CD4-positive, alpha-beta T cell treated with Interferon alpha-2 for 1 hour (primary cell): ENCODE data around the gene KIF25.
"Not testable (repeated sequence)": the region's sequence is repeated elsewhere in the genome, so short reads cannot be mapped to it uniquely, and the experiment has no call there.

ENCODE experiments used
- DNase-seq, 2 donors: peaks; one replicate each; pipeline ENCODE4 v3.0.0-alpha.2; 2020 to 2022

Gene KIF25

DNA sequence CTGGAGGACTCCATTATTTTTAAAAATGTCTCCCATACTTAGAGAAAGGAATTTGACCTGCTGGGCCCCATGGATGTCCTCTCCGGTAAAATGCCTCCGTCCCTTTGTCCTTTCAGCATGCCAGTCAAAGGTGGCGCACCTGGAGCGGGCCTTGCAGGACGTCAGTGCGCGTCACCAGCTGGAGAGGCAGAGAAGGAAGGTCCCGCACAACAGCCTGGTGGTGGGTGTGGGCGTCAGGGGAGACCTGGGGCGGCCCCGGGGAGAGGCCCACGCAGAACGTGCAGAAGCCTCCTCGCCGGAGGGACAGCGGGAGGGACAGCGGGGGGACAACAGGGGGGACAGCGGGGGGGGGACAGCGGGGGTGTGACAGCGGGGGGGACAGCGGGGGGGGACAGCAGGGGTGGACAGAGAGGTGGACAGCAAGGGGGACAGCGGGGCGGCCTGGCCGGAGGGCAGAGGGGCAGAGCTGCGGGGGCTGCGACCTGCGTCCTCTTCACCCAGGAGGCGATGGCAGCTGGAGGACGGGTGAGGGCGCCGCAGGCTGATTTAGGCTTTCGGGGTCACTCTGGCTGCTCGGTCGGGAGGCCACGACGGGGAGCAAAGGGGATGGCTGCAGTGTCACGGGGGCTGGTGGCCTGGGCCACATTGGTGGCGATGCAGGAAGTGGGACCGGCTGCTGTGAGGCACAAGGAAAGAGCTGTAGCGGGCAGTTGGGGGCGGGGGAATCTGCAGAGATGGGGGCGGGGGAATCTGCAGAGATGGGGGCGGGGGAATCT lies 859 bp upstream of the KIF25 start:
- no peak for DNase-seq

DNA sequence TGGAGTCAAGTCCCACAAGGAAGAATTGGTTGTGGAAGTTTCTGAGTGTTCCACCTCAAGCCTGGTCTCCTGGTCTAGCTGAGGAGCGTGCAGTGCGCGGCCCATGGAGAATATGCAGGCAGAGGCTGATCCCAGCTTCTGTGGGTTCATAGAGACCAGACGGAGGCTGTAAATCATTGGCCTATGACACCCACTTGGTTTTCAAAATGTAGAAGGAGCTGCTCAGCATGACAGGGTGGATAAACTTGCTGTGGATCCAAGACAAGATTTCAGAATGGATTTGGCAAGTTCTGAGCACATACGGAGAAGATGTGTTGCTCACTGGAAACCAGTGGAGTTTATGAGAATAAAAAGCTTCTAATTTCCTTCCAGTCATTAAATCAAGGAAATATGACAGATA lies 744 bp downstream of the KIF25 start:
- DNase-seq: no peak

DNA sequence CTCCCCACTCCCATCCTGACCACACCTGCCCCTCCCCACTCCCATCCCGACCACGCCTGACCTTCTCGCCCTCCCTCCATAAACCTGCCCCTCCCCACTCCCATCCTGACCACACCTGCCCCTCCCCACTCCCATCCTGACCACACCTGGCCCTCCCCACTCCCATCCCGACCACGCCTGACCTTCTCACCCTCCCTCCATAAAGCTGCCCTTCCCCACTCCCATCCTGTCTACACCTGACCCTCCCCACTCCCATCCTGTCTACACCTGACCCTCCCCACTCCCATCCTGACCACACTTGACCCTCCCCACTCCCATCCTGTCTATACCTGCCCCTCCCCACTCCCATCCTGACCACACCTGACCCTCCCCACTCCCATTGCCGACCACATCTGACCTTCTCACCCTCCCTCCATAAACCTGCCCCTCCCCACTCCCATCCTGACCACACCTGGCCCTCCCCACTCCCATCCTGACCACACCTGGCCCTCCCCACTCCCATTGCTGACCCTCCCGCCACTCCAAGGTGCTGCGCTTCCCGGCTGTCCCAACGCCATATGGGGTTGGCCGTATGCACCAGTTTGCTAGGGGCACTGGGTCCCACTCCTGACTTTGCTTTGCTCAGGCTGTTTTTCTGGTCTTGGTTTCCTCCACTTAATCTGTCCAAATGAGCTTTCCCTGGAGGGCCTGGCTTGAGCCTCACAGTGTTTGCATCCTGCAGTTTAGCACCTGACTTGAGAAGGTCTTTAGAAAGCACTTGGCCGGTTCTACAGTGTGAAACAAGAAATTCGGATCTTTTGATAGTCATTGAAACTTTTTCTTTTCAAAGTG lies 2.9 kb downstream of the KIF25 start:
- no peak for DNase-seq

DNA sequence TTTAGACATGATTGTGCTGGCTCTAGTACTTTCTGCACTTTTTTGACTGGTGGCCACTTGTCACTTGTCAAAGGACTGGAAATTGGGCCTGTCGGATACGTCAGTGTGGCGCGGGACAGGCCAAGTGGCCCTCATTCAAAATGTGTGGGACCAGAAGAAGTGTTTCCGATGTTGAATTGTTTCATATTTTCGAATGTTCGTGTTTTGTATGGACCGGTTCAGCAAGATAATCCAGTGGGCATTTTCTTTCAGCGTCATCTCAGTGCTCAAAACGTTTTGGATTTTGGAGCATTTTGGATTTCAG lies 3.5 kb downstream of the KIF25 start:
- DNase-seq: no peak

DNA sequence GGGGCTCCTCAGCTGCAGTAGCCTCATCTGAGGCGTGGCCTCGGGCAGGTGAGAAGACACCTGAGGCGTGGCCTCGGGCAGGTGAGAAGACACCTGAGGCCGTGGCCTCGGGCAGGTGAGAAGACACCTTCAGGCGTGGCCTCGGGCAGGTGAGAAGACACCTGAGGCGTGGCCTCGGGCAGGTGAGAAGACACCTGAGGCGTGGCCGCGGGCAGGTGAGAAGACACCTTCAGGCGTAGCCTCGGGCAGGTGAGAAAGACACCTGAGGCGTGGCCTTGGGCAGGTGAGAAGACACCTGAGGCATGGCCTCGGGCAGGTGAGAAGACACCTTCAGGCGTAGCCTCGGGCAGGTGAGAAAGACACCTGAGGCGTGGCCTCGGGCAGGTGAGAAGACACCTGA lies 4.0 kb downstream of the KIF25 start:
- not testable (repeated sequence) for DNase-seq

DNA sequence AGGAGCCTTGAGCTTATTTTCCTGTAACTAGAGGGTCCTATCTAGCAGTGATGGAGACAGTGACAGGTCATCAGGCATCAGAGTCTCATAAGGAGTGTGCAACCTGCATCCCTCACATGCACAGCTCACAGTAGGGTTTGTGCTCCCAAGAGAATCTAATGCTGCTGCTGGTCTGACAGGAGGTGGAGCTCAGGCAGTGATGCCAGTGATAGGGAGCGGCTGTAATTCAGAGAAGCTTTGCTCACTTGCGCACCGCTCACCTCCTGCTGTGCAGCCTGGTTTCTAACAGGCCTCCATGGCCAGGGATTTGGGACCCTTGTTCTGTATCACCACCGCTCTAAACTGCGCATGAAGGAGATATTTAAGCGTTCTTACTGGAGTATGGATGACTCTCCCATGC lies 5.3 kb downstream of the KIF25 start:
- DNase-seq: no peak

DNA sequence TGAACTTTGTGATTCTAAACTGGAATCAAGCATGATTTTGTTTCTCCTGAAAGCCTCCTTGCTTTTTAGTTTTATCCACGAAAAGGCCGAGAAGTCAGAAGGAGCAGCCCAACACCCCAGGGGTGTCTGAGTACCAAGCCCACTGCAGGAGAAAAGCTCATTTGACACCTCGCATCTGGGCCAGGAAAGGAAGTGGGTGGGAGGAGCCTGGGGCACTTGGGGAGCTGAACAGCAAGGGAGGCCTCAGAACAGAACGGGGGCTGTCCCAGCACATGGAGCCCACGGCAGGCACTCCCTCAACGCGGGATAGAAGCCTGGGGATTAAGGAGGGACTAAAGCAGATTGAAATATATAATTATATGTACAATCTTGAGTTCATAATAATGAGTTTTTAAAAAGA lies 6.6 kb downstream of the KIF25 start:
- DNase-seq: no peak

DNA sequence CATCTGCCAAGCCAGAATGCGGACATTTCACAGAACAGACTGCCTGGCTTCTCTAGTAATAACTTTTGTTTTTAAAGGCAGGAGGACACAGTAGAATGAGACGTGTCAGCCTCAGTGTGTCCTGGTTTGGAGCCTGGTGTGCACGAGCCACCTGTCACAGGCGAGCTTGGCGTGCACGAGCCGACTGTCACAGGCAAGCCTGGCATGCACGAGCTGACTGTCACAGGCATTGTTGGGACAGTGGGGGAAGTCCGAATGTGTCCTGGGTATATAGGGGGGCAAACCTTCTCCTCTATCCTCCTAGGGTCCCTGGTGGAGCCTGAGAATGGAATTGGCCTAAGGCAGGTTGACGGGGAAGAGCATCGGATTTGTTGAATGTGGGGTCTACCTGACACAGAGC lies 7.5 kb downstream of the KIF25 start:
- DNase-seq: no peak

DNA sequence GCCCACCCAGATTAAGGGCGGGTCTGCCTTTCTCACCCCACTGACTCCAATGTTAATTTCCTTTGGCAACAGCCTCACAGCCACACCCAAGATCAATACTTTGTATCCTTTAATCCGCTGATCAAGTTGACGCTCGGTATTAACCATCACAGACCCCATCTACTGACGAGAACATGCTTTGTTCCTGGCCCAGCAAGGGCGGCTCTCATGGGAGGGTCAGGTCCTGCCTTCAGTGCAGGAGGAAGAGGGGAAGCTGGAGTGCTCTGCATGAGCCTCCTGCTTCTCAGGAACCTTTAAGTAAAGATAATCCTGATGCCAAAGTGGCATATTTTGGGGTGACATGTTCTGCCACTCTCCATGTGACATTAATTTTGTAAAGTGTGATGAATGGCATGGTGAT lies 8.3 kb downstream of the KIF25 start:
- DNase-seq: no peak

DNA sequence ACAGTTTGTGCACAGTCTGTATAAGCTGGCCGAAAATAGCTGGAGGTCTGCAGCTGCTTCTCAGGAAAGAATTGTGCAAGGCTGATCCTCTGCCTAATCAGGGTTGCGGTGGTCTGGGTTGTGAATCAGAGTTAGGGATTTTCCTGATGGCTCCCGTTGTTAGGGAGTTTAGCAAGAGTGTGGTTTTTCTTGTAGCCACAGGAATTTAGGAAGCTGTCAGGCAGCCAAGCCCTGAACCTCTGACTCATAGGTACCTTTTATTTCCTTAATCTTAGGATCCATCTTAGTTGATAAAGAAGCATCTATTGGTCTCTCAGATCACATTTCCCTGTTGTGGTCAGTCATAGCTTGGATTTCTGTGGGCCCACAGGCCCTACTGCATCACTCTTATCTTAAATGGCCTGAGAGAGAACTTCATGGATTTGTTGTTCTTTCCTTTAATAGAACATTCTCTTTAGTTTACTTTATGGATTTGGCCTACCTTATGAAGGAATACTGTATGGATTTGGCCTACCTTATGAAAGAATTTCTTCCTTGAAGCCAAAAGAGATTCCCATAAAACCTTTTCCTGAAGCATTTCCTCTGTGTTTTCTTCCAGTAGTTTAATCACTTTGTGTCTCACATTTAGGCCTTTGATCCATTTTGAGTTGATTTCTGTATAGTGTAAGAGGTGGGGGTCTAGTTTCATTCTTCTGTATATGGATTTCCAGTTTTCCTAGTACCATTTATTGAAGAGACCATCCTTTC lies 10.3 kb downstream of the KIF25 start:
- DNase-seq: no peak

DNA sequence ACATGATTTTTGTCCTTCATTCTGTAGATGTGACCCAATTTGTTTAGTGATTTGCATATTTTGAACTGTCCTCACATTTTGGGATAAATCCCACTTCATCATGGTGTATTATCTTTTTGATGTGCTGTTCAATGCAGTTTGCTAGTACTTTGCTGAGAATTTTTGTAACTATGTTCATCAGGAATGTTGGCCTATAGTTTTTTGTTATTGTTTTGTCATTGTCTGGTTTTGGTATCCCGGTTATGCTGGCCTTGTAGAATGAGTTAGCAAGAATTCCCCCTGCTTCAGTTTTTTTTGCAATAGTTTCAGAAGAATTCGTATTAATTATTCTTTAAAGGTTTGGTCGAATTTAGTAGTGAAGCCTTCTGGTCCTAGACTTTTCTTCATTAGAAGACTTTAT lies 11.9 kb downstream of the KIF25 start:
- no peak for DNase-seq

DNA sequence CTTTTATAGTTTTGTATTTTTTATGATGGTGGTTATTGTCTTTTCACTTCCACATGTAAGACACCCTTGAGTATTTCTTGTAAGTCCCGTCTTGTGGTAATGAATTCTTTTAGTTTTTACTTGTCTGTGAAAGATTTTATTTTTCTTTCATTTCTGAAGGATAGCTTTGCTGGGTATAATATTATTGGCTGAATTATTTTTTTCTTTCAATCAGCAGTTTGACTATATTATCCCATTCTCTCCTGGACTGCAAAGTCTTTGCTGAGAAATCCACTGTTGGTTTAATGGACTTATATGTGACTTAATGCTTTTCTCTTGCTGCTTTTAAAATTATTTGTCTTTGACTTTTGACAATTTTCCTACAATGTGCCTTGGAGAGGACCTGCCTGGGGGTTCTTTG lies 13.8 kb downstream of the KIF25 start:
- no peak for DNase-seq

DNA sequence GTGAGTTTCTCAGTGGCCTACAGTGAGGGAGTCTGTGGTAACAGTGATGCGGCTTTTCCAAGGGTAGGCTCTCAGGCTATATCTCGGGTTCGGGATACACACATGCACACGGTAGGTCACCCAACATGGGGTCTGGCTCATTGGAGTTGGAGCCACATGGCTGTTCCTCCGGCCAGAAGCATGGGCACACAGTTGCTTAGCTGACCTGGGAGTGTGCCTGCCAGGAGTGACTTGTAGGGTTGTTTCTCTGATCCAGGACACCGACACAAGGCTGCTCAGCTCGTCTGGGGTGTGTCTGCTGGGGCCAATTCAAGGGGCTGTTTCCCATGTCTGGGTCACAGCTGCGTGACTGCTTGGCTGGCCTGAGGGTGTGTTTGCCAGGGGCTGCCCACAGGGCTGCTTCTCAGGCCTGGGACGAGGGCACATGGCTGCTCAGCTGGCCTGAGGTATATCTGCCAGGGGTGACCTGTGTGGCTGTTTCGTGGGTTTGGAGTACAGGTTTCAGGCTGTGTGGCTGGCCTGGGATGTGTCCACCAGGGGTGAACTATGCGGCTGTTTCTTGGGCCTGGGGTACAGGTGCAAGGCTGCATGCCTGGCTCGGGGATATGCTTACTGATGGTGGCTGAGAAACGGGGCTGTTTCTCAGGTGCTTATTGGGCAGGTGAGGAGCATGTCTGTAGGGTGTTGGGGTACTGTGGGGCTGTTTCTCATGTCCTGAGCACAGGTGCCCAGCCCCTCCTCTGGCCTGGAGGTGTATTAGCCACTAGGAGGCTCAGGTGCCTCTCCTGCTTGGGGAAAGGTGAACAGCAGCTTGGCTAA lies 15.2 kb downstream of the KIF25 start:
- no peak for DNase-seq

DNA sequence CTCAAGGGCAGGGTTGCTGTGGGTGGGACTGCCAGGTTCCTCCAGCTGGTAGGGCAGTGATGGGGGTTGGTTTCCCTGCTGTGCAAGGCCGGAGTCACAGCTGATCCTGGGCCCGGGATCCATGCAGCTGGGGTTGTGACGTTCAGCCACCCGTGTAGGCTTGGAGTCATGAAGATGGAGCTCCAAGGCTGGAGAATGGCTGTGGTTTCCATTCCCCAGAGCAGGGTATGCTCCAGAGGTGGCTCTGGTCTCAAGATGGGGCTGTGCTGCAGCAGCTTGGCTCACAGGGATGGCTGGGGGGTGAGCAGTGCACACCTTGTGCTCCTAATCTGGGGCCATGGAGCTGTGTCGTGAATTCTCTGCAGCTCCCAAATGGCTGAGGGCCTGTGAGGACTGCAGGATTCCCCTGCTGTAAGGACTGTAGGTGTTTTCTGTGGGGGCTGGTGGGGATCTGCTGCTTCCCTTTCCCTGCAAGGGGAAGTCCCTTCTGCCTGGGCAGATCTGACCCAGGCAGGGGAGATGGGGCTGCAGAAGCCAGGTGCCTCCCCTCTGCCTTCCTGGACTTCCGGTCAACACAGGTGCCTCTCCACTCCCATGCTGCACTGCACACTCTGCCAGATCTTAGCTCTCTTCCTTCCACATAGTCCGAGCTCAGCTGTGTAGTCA lies 15.9 kb downstream of the KIF25 start:
- no peak for DNase-seq

DNA sequence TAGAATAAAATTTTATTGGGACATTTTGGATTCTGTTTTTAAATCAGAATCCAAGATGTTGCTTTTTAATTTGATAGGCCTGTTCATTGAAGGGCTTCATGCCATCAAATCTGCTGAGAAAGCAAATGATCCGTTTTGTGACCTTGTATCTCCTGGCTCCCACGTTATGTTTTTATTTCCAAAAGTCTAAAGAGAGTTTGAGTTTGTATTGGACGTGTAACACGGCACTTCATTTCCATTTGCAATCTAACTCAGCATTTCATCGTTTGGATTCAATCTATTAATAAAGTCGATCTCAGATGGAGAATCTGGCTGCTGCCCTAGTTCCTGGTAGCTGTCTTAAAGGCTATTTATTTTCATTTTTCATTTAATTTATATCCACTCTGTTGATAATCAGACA lies 17.0 kb downstream of the KIF25 start:
- DNase-seq: no peak

DNA sequence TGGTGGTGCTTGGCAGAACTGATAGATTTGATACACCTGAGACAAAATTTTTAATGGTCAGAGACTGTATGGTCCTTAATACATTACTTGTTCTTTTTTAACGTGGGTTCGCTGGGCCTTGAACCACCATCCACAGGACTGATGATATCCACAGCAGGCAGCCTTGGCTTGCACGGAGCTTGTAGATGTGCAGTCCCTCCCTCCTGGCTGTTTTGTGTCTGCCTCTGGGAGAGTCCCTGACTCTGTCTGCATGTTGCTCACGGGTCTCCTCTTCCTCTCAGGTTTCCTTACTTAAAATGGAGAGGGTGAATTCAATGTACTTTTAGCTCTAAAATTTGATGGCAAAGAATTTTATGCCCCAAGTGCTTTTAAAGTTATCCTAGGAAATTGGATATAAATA lies 17.5 kb downstream of the KIF25 start:
- DNase-seq: no peak

DNA sequence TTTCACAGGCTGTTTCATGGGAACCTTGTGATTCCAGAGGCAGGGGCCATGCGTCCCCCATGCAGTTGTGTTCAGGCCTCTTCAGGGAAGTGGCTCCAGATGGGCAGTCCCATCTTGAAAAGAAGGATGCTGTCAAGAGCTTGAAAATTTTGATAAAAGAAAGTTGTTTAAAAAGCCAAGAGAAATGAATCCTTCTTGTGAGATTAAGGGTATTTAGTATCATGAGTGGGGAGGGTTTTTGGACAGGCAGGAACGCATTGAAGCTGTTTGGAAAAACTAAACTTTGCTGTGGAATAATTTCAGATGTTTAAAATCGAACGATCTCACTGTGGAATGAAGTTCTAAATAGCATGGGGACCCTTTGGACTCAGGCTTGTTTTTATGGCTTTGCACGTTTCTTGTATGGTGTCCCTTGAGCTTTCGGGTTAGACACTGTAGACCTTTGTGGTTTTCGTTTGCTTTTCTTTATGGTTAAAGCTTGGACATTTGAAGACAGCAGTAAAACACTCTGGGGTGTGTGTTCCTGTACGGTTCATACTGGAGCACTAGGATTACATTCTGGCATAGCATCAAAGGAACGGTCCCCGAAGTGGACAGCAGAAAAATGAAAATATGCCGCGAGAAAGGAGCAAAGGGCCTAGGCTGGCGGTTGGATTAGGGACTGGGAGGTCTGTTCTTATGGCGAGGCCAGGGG lies 18.2 kb downstream of the KIF25 start:
- DNase-seq: no peak

DNA sequence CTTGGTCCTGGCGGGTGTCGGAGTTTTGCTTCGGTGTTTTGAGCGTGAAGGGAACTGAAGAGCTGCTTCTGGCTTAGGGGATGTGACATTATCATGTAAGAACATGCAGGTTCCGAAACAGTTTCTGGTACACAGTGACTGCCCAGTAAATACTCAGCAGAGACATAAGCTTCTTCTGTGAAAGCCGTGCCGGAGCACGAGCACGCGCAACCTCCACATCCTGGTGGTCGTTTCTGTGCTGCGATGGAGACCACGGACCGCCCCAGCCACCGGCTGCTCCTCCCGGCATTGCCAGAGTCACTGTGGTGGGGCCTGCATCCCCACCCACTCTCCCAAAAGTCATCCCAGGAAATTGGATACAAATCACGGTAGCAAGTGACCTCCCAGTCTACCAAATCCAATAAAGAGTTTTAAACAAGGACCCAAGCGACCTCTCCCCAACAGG lies 18.7 kb downstream of the KIF25 start:
- no peak for DNase-seq

DNA sequence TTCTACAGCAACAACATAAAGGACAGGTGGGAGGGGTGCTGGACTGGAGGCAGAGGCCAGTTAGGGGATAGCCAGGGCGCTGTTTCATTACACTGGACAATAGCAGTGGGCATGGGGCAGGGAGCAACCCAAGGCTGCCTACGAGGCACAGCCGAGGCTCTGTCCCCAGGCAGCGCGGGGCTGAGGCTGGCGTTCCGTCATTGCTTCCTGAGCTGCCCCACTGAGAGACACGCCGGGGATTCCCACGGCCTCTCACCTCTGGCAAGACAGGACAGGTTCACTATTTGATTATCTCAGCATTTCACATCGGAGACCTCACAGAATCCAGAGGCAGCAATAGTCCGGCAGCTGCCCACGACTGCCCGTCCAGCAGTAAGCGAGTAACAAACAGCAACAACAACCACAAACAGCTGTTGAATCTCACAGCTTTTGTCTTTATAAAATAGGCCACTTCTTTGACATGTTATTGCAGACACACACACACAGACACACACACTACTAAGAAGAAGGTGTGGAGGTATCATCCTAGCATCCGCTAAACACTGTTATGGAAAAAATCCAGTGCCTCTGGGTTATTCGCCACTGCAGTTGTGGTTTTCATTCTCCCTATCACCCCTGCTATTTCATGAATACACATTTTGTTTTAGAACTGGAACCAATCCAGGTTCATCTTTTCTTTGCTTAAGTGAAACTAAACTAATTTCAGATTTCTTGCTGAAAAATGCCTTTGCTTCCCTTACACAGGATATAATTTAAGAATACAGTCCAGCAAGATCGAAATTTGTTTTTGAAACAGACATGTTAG lies 19.5 kb downstream of the KIF25 start:
- no peak for DNase-seq

DNA sequence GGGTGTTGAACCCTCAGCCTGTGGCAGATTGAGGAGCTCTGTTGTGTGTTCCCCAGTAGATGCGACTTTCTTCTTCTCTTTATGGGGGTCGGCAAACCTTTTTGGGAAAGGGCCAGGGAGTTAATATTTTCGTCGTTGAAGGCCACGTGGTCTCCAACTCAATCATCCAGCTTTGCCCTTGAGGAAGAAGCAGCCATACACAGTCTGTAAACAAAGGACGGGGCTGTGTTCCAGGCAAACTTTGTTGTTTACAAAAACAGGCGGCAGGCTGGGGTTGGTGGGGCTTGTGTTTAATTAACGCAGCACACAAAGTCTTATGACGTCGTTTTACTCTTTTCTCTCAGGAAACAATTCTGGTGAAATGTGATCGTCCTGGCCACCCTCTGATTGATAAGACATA lies 20.2 kb downstream of the KIF25 start:
- DNase-seq: no peak

DNA sequence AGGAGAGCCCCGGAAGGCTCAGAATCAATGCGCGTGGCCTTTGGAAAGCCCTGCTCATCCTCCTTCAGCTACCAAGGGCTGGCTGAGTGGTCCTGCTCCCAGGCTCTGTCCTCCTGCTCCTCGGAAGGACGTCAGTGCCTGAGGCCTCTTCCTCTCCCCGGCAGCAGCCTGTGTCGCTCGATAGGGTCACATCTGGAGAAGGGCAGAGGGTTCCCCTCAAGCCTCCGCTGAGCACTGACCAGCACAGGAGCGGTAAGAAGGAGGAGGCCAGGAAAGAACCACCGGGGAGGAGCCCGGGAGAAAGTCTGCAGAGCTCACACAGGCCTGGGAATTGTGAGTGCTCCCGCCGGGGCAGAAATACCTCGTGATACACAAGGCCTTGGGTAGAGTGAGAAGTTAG lies 21.2 kb downstream of the KIF25 start:
- DNase-seq: no peak
